ENCODE data around the gene GPR65.

Gene GPR65

GRCh38 chr14:88043529-88044443 lies 38.9 kb downstream of the GPR65 start:
- DNase-seq: no peak

- DNase-seq: no peak
These were observed 39.5 kb downstream of the GPR65 start for GRCh38 chr14:88044444-88044758.

GRCh38 chr14:88044776-88045446 lies 40.0 kb downstream of the GPR65 start:
- DNase-seq: no peak

GRCh38 chr14:88045705-88046104 lies 40.8 kb downstream of the GPR65 start:
- no peak for DNase-seq

- DNase-seq: no peak
These were observed 43.4 kb downstream of the GPR65 start for GRCh38 chr14:88048351-88048750.

GRCh38 chr14:88049266-88049665 lies 44.3 kb downstream of the GPR65 start:
- no peak for DNase-seq

- no peak for DNase-seq
These were observed 45.0 kb downstream of the GPR65 start for GRCh38 chr14:88049936-88050335.

- DNase-seq: no peak
These were observed 55.6 kb downstream of the GPR65 start for GRCh38 chr14:88060576-88060975.

- no peak for DNase-seq
These were observed 58.9 kb downstream of the GPR65 start for GRCh38 chr14:88063811-88064210.
